Neural crest cell (in vitro differentiated cells): ENCODE results near the gene HLA-DQB1. TPM values are rescaled to one million over a fixed set of nuclear protein-coding genes. Genes with fewer than 3 reads are reported as not detected.

Experiments
- DNase-seq: peaks from one replicate; pipeline ENCODE4 v3.0.0; 2021; ENCODE audit warnings: low read depth, mixed read lengths, low spot score
- H3K27ac Mint-ChIP-seq: one replicate; pipeline ENCODE4 v1.8.0; 2021; ENCODE audit warnings: mild to moderate bottlenecking, mixed read lengths; ENCODE audit not compliant: unreplicated experiment
- H3K27me3 Mint-ChIP-seq: 2 replicates; pipeline ENCODE4 v1.8.0; 2021; ENCODE audit warnings: low read depth, mild to moderate bottlenecking, mixed read lengths
- H3K36me3 Mint-ChIP-seq: 2 replicates; pipeline ENCODE4 v1.8.0; 2021; ENCODE audit warnings: low read depth, mild to moderate bottlenecking, mixed read lengths
- H3K4me1 Mint-ChIP-seq: 2 replicates; pipeline ENCODE4 v1.8.0; 2021; ENCODE audit warnings: mixed read lengths
- H3K4me3 Mint-ChIP-seq: one replicate; pipeline ENCODE4 v1.8.0; 2021; ENCODE audit warnings: mild to moderate bottlenecking, mixed read lengths
- H3K9me3 Mint-ChIP-seq: 2 replicates; pipeline ENCODE4 v1.8.0; 2021; ENCODE audit warnings: mixed read lengths
- CTCF ChIP-seq: fragments of 200-600 bp; sonication (generic); conservative IDR thresholded peaks from 2 replicates; pipeline ENCODE4 v1.5.0; 2021; ENCODE audit warnings: antibody characterized with exemption, mild to moderate bottlenecking
- total RNA-seq: library from RNA; stranded (reverse); gene quantifications from 2 replicates; pipeline ENCODE4 v1.2.1, GENCODE V29; 2021

The HLA-DQB1 gene
- total RNA-seq, 1 donor from 2014 or later = 0.23 TPM

DNA sequence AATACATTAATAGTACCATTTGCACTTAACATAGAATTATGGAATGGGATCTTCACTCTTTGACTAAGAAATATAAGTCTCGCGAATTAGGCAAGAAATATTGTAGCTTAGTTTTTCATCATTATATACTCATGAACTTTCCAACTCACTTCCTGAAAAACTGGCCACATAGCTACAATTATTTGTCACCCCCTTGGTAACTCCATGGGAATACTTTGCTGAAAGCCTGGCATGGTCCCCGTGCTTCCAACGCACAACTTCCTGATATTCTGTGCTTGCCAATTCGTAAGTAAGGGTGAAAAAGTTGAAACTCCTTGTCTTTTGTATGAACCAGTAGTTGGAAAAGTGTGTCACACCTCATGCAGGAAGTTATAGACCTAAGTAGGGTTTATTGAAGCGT, 53.0 kb downstream of the HLA-DQB1 start:
- DNase-seq = no peak
- Mint-ChIP-seq H3K4me1 (no peaks in the 10 kb centered on the region), H3K27ac (no peak overlapping the region), H3K36me3 (no peaks in the 10 kb centered on the region), H3K27me3 (peaks cover 12% of the 10 kb centered on the region), H3K9me3 (peaks cover 2% of the 10 kb centered on the region), H3K4me3 (no peak overlapping the region)
- no peak for TF ChIP-seq CTCF

DNA sequence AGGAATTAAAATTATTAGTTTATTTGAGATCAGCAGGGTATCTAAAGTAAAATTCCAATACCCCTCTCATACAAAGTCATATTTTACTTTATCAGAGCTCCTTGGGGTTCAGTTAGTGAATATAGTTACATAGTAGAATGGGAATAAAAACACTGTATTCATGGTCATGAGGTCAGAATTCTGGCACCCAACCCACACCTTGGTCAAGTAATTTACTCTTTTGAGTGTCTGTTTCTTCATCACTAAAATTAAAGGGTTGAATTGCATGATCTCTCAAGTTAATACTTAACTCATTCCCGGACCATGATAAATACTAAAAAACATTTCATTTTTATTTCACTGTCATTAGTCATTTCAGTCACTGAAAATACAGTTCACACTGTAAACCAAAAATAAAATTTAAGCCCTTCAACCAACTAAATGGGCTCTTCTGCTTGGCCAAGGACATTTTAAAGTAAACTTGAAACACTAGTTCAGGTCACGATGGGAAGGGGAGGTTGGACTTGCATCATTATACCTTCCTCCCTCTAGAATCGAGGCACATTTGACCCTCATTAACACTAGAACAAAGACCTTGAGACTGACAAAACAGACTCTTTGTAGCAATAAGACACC, 55.7 kb downstream of the HLA-DQB1 start:
- DNase-seq = no peak
- no peak for TF ChIP-seq CTCF
- Mint-ChIP-seq H3K4me1 (no peaks in the 10 kb centered on the region), H3K27me3 (peaks cover 19% of the 10 kb centered on the region), H3K4me3 (no peak overlapping the region), H3K36me3 (no peaks in the 10 kb centered on the region), H3K27ac (no peak overlapping the region), H3K9me3 (no peaks in the 10 kb centered on the region)

DNA sequence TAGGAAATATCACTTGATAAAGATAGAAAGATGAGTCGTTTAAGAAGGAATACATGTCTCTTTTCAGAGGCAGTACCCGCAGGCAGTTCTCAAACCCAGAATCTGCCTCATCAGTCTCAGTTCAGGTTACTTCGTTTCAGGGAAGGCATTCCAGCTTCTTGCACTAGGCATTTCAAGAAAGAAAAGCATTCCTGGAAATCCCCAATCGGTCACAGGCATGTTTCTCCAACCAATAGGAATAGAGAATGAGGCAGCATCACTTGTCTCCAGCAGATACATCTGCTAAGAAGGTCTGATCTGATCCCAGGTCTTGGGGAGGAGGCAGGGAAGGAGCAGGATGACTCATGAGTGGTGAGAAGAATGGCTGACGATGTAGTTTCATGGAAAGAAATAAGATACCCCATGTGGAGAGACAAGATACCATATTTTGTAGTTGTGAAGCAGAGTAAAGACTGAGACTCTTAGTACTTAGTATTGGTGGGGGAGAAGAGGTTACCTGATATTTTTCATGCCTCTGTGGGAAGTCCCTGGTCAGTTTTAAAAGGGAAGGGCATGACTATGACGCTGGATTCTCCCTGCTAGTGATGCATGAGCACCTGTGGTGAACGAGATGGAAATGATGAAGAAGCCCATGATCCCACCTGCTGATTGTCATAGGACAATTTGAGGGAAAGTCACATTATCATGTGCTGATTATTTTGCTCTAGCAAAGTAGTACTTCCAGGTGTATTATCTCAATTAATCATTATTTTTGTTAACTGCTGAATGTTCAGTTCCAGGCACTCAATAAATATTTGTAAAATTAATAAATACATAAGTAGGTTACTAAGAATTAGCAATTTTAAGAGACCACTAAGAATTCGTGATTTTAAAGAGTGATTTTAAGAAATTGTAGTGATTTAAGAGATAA, 56.5 kb downstream of the HLA-DQB1 start:
- H3K4me3 Mint-ChIP-seq = no peak overlapping the region
- H3K9me3 Mint-ChIP-seq = no peaks in the 10 kb centered on the region
- DNase-seq = peak; percentile 78
- H3K27ac Mint-ChIP-seq = no peak overlapping the region
- no peaks in the 10 kb centered on the region for H3K4me1 Mint-ChIP-seq
- H3K27me3 Mint-ChIP-seq = peaks cover 19% of the 10 kb centered on the region
- H3K36me3 Mint-ChIP-seq = no peaks in the 10 kb centered on the region
- no peak for TF ChIP-seq CTCF

Other genes with a start within 250 kb of the HLA-DQB1 start
- gene HLA-DRA, start 226.8 kb downstream of the HLA-DQB1 start, total RNA-seq = 0.28 TPM in 1 of 2 replicates, not detected in the other
- not detected in 2 replicates for gene HLA-DRB5, start 136.4 kb downstream of the HLA-DQB1 start, total RNA-seq
- gene HLA-DRB1, start 76.8 kb downstream of the HLA-DQB1 start, total RNA-seq = 0.66 and 0.84 TPM in 2 replicates
- gene HLA-DQA1, start 29.3 kb downstream of the HLA-DQB1 start, total RNA-seq = not detected in 2 replicates
- gene HLA-DQA2, start 74.7 kb upstream of the HLA-DQB1 start, total RNA-seq = not detected in 2 replicates
- gene HLA-DQB2, start 96.9 kb upstream of the HLA-DQB1 start, total RNA-seq = not detected in 2 replicates
- 0.28 TPM in 1 of 2 replicates, not detected in the other for gene HLA-DOB, start 150.3 kb upstream of the HLA-DQB1 start, total RNA-seq
- gene TAP2, start 172.1 kb upstream of the HLA-DQB1 start, total RNA-seq = 18.0 and 18.2 TPM in 2 replicates
- 1.1 and 1.7 TPM in 2 replicates for gene PSMB8, start 177.4 kb upstream of the HLA-DQB1 start, total RNA-seq
- 2.7 and 2.8 TPM in 2 replicates for gene TAP1, start 187.0 kb upstream of the HLA-DQB1 start, total RNA-seq
- not detected in 2 replicates for gene PSMB9, start 187.5 kb upstream of the HLA-DQB1 start, total RNA-seq